H1 (cell line): ENCODE measurements around the gene TNFRSF8. TPM values are rescaled to one million over a fixed set of nuclear protein-coding genes. Genes with fewer than 3 reads are reported as not detected.

Source experiments
- CTCF ChIA-PET: fragments of 300-600 bp; sonication (Branson Sonifier 250); formaldehyde crosslinking; loops from one replicate; lab custom pipeline; 2021; ENCODE audit not compliant: partially characterized antibody; lab: Charles Lee
- POLR2A ChIA-PET: fragments of 300-600 bp; sonication (Branson Sonifier 250); formaldehyde crosslinking; loops from one replicate; lab custom pipeline; 2021; ENCODE audit warnings: inconsistent platforms; ENCODE audit not compliant: partially characterized antibody; lab: Charles Lee
- DNase-seq, 2 experiments: peaks; one replicate each; pipeline versions ENCODE4 v3.0.0 to v3.0.0-alpha.2; 2010 to 2022; ENCODE audit warnings: low spot score in 2 of 2, low read depth in 1 of 2, mixed read lengths in 1 of 2
- FAIRE-seq: peaks from 2 replicates; lab custom pipeline; 2011; peaks lifted over from hg19 to GRCh38; lab: Jason Lieb, UNC
- H2AFZ ChIP-seq: 2 replicates; pipeline ENCODE4 v1.8.1; 2012; ENCODE audit warnings: low read length, inconsistent platforms
- H2AK5ac ChIP-seq: 2 replicates; pipeline ENCODE4 v1.6.1; 2013; ENCODE audit warnings: low read depth, low read length
- H2BK120ac ChIP-seq: replicated peaks from 2 replicates; pipeline ENCODE3; 2013; ENCODE audit warnings: low read depth, low read length, inconsistent platforms
- H2BK12ac ChIP-seq: 2 replicates; pipeline ENCODE4 v1.6.1; 2013; ENCODE audit warnings: low read depth, low read length
- H2BK15ac ChIP-seq: 2 replicates; pipeline ENCODE4 v1.6.1; 2013; ENCODE audit warnings: low read length
- H2BK20ac ChIP-seq: 2 replicates; pipeline ENCODE4 v1.6.1; 2013; ENCODE audit warnings: low read length
- H2BK5ac ChIP-seq: 2 replicates; pipeline ENCODE4 v1.6.1; 2013; ENCODE audit warnings: low read depth, low read length
- H3K14ac ChIP-seq: 2 replicates; pipeline ENCODE4 v1.6.1; 2013; ENCODE audit warnings: inconsistent platforms; ENCODE audit not compliant: insufficient read length
- H3K18ac ChIP-seq: 2 replicates; pipeline ENCODE4 v1.6.1; 2013; ENCODE audit warnings: low read length; ENCODE audit errors: extremely low read depth
- H3K23ac ChIP-seq: 2 replicates; pipeline ENCODE4 v1.6.1; 2013; ENCODE audit warnings: inconsistent platforms; ENCODE audit not compliant: insufficient read length
- H3K23me2 ChIP-seq: 2 replicates; pipeline ENCODE4 v1.6.1; 2013; ENCODE audit warnings: low read depth, low read length
- H3K27ac ChIP-seq: 2 replicates; pipeline ENCODE4 v1.6.1; 2011; ENCODE audit warnings: low read depth, low read length, inconsistent platforms
- H3K27me3 ChIP-seq, 4 experiments: replicated peaks in 1 of 4; 1 replicate in 1 of 4; 2 replicates in 3 of 4; pipeline versions ENCODE4 v1.6.1 to v1.8.1; 2011 to 2013; ENCODE audit warnings: low read length in 3 of 4, mild to moderate bottlenecking in 3 of 4, inconsistent platforms in 2 of 4, mixed read lengths in 2 of 4, moderate library complexity in 1 of 4; ENCODE audit not compliant: control insufficient read depth in 3 of 4, insufficient read depth in 3 of 4; ENCODE audit errors: extremely low read depth in 1 of 4
- H3K36me3 ChIP-seq, 4 experiments: 2 replicates each; pipeline versions ENCODE4 v1.6.1 to v1.8.1; 2011 to 2013; ENCODE audit warnings: mild to moderate bottlenecking in 4 of 4, low read length in 3 of 4, moderate library complexity in 2 of 4, control low read depth in 1 of 4, inconsistent platforms in 1 of 4; ENCODE audit not compliant: insufficient read depth in 4 of 4, control insufficient read depth in 2 of 4
- H3K4ac ChIP-seq: replicated peaks from 2 replicates; pipeline ENCODE3; 2013; ENCODE audit warnings: low read length, low read depth, mixed read lengths, inconsistent platforms; ENCODE audit not compliant: insufficient read length
- H3K4me1 ChIP-seq, 4 experiments: replicated peaks in 1 of 4; 1 replicate in 1 of 4; 2 replicates in 3 of 4; pipeline versions ENCODE4 v1.6.1 to v1.8.1; 2011 to 2013; ENCODE audit warnings: low read length in 3 of 4, inconsistent platforms in 2 of 4, mixed read lengths in 1 of 4; ENCODE audit not compliant: insufficient read depth in 4 of 4, control insufficient read depth in 3 of 4
- H3K4me2 ChIP-seq, 2 experiments: 2 replicates each; pipeline versions ENCODE4 v1.6.1 to v1.8.1; 2011 to 2013; ENCODE audit warnings: low read depth in 2 of 2, low read length in 2 of 2, control low read depth in 1 of 2, inconsistent platforms in 1 of 2, mild to moderate bottlenecking in 1 of 2; ENCODE audit not compliant: insufficient read depth in 1 of 2
- H3K4me3 ChIP-seq, 4 experiments: fragments of 200-600, 300-600 bp in 1 of 4; sonication (generic), shearing (Covaris generic), sonication (Bioruptor Twin) in 1 of 4; 2 replicates each; pipeline versions ENCODE4 v1.5.1 to v1.8.1; 2011 to 2016; ENCODE audit warnings: low read length in 4 of 4, low read depth in 3 of 4, control low read depth in 2 of 4, inconsistent platforms in 2 of 4, mild to moderate bottlenecking in 2 of 4, mixed read lengths in 1 of 4, moderate library complexity in 1 of 4; ENCODE audit not compliant: insufficient read depth in 2 of 4; ENCODE audit errors: extremely low read depth in 1 of 4
- H3K56ac ChIP-seq: replicated peaks from 2 replicates; pipeline ENCODE3; 2013; ENCODE audit warnings: low read depth, mild to moderate bottlenecking, mixed read lengths, low read length, inconsistent platforms; ENCODE audit not compliant: insufficient read length
- H3K79me1 ChIP-seq: 2 replicates; pipeline ENCODE4 v1.6.1; 2013; ENCODE audit warnings: low read depth, low read length, control low read depth
- H3K79me2 ChIP-seq, 2 experiments: 2 replicates each; pipeline versions ENCODE4 v1.6.1 to v1.8.1; 2012 to 2013; ENCODE audit warnings: low read length in 2 of 2, mild to moderate bottlenecking in 2 of 2, inconsistent platforms in 1 of 2; ENCODE audit not compliant: insufficient read depth in 2 of 2, control insufficient read depth in 1 of 2
- H3K9ac ChIP-seq, 4 experiments: replicated peaks in 1 of 4; 1 replicate in 1 of 4; 2 replicates in 3 of 4; pipeline versions ENCODE4 v1.6.1 to v1.8.1; 2011 to 2013; ENCODE audit warnings: low read depth in 3 of 4, low read length in 3 of 4, control low read depth in 2 of 4, mild to moderate bottlenecking in 2 of 4, moderate library complexity in 2 of 4, inconsistent platforms in 1 of 4; ENCODE audit errors: extremely low read depth in 1 of 4
- H3K9me3 ChIP-seq, 2 experiments: 2 replicates each; pipeline versions ENCODE4 v1.6.1 to v1.8.1; 2012 to 2013; ENCODE audit warnings: mild to moderate bottlenecking in 2 of 2, moderate library complexity in 2 of 2, control low read depth in 1 of 2, inconsistent platforms in 1 of 2, low read depth in 1 of 2, low read length in 1 of 2, mixed read lengths in 1 of 2; ENCODE audit not compliant: insufficient read depth in 2 of 2
- H4K20me1 ChIP-seq, 2 experiments: replicated peaks in 1 of 2; 2 replicates each; pipeline versions ENCODE3 to v1.8.1; 2011 to 2013; ENCODE audit warnings: inconsistent platforms in 2 of 2, low read length in 2 of 2, mild to moderate bottlenecking in 1 of 2; ENCODE audit not compliant: insufficient read depth in 2 of 2, control insufficient read depth in 1 of 2
- H4K5ac ChIP-seq: 2 replicates; pipeline ENCODE4 v1.6.1; 2013; ENCODE audit warnings: low read length, low read depth, mixed read lengths, inconsistent platforms; ENCODE audit not compliant: insufficient read length
- H4K8ac ChIP-seq: 2 replicates; pipeline ENCODE4 v1.8.0; 2013; ENCODE audit warnings: mild to moderate bottlenecking, moderate library complexity, low read length, inconsistent platforms; ENCODE audit not compliant: insufficient read depth; ENCODE audit errors: extremely low read depth
- H4K91ac ChIP-seq: replicated peaks from 2 replicates; pipeline ENCODE3; 2013; ENCODE audit warnings: low read length, mixed read lengths, inconsistent platforms; ENCODE audit not compliant: insufficient read length
- GABPA ChIP-seq: IDR thresholded peaks from 2 replicates; pipeline ENCODE4 v1.6.1; 2011; ENCODE audit warnings: mild to moderate bottlenecking, low read length, moderate library complexity, borderline replicate concordance; ENCODE audit not compliant: insufficient read depth
- WGBS, 2 experiments: shearing (Covaris generic) in 1 of 2; methylation state at CpG; one replicate each; pipeline versions ENCODE4 v1.1.6 to v1.1.7; 2013 to 2015; ENCODE audit warnings: low lambda C conversion rate in 2 of 2, mixed read lengths in 2 of 2, inconsistent platforms in 1 of 2, low coverage in 1 of 2, missing lambda C conversion rate in 1 of 2; ENCODE audit not compliant: insufficient replicate concordance in 2 of 2, insufficient coverage in 1 of 2, insufficient read length in 1 of 2; ENCODE audit errors: extremely low coverage in 1 of 2, missing lambda C conversion rate in 1 of 2; 5-methylcytosine and 5-hydroxymethylcytosine counted together
- polyA plus RNA-seq, 7 experiments: library from polyadenylated mRNA; depleted of rRNA in 3 of 7; stranded (reverse) in 5 of 7; unstranded in 2 of 7; fragments of >200 nt in 5 of 7; fragments of 200-250 nt in 2 of 7; gene quantifications; 1 replicate in 5 of 7; 2 replicates in 1 of 7; 4 replicates in 1 of 7; pipeline versions ENCODE4 v1.2.1 to v1.2.3, GENCODE V29; 2011 to 2013; ENCODE audit warnings: missing spikeins in 2 of 7, mixed read lengths in 2 of 7
- total RNA-seq: library from RNA; stranded (reverse); fragmentation: NEBNext Ultra II Directional; extraction: Animal tissue kit (Norgen Biotek cat#: 25700); gene quantifications from 2 replicates; pipeline ENCODE4 v1.2.1, GENCODE V29; 2021
- TF ChIP-seq, protein P1 (sequence below): IDR thresholded peaks from 2 replicates; pipeline ENCODE4 v1.6.1; 2012; ENCODE audit warnings: inconsistent platforms

The TNFRSF8 gene
- total and polyA plus RNA-seq, 2 of the 8 experiments (the other 6 are each of a cell fraction or from before 2014, with no cell fraction given), result 23.2 to 32.7 TPM

DNA sequence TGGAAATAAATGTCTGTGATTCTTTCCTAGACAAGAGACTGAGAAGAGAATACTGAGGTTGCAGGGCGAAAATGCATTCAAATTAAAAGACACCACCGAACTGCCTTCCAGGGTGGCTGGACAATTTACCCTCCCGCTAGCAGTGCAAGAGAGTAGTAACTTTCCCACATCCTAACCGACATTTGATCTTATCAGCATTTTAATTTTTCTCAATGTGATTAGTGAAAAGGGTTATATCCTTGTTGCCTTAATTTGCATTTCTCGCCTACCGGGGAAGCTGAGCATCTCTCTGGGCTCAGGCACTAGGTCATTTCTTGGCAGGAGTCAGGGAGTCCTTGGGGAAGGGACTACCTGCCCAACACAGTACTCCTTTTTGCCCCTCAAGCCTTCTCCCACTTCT is 2.8 kb downstream of the TNFRSF8 start:
- WGBS, 2 experiments, result 70% methylated on average over 6 of the region's 6 CpGs; no CpG with 5 or more reads in 1 of the 2 experiments

More for the DNA sequence above, 2.8 kb downstream of the TNFRSF8 start:
- Histone ChIP-seq H2AFZ (no peak overlapping the region), H4K91ac (no peak overlapping the region), H3K79me2 (peaks cover 0 to 39% of the 10 kb centered on the region in 2 experiments; a peak in 2 of 4 replicates), H3K23me2 (peaks cover 15% of the 10 kb centered on the region), H3K27me3 (peaks cover 0 to 21% (median 12%) of the 10 kb centered on the region in 4 experiments; a peak in 6 of 7 replicates), H3K27ac (no peak overlapping the region), H3K56ac (no peak overlapping the region), H2BK20ac (no peak overlapping the region), H3K4me1 (peaks cover 21 to 44% (median 28%) of the 10 kb centered on the region in 4 experiments), H3K36me3 (no peaks in the 10 kb centered on the region), H4K8ac (no peak overlapping the region), H2BK15ac (no peak overlapping the region), H2BK12ac (no peak overlapping the region), H2BK5ac (no peak overlapping the region), H3K9ac (no peak overlapping the region), H3K14ac (no peak overlapping the region), H3K79me1 (peaks cover 4% of the 10 kb centered on the region), H2AK5ac (no peak overlapping the region), H3K4me3 (no peak overlapping the region), H4K5ac (no peak overlapping the region), H3K4me2 (peak overlapping the region in 1 of 2 experiments; percentile 7; a peak in 1 of 4 replicates), H3K18ac (no peak overlapping the region), H2BK120ac (no peak overlapping the region), H3K23ac (no peak overlapping the region), H3K4ac (no peak overlapping the region), H3K9me3 (no peaks in the 10 kb centered on the region), H4K20me1 (no peaks in the 10 kb centered on the region)
- FAIRE-seq (peak; percentile 55), DNase-seq (no peak)
- CTCF ChIA-PET, result interaction anchor here (0.6 to 7.3 kb wide), 4 partner anchors 11 to 280 kb away, joined by 3 to 59 read pairs (median 5); no protein-coding TSS in a partner anchor
- TF ChIP-seq GABPA, result no peak
- TF ChIP-seq, protein P1, sequence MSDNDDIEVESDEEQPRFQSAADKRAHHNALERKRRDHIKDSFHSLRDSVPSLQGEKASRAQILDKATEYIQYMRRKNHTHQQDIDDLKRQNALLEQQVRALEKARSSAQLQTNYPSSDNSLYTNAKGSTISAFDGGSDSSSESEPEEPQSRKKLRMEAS, result no peak
- POLR2A ChIA-PET, result interaction anchor here (0.6 to 6.1 kb wide), 5 partner anchors 14 to 258 kb away, joined by 3 to 31 read pairs (median 5); no protein-coding TSS in a partner anchor
